Muscle of arm (tissue), 12 donors: ENCODE data around the gene ZP2. TPM values are rescaled to one million over a fixed set of nuclear protein-coding genes. Genes with fewer than 3 reads are reported as not detected.

Experiments
- DNase-seq: peaks from one replicate; pipeline ENCODE4 v3.0.0-alpha.2; 2013
- polyA plus RNA-seq, 12 donors: library from polyadenylated mRNA; unstranded; fragments of 120-200 nt; gene quantifications; one replicate each; pipeline ENCODE4 v1.2.1, GENCODE V29; 2013; ENCODE audit not compliant: insufficient read length in 12 of 12

Gene ZP2
- polyA plus RNA-seq, 12 donors, result 0.08 to 0.75 (median 0.27) TPM; not detected in 3

GRCh38 chr16:21150375-21151001 is 60.9 kb downstream of the ZP2 start, which contains the start of gene DNAH3:
TSS of gene DNAH3 (minus strand) at chr16:21150846. CDS start at chr16:21150319, 527 bp downstream.
- DNase-seq, result no peak

Other genes starting within 250 kb of the ZP2 start
- gene DNAH3, start 60.7 kb downstream of the ZP2 start, polyA plus RNA-seq, result under 1 TPM in 10 of 12 donors, not detected in 2; 0.08 to 0.97 (median 0.41) TPM
- gene LDAF1, start 52.9 kb downstream of the ZP2 start, polyA plus RNA-seq, result 100 to 1,000 TPM in 1 of 12 donors, 10 to 100 TPM in 11; 17.1 to 511 (median 32.7) TPM
- gene ANKS4B, start 22.1 kb upstream of the ZP2 start, polyA plus RNA-seq, result 1 to 10 TPM in 1 of 12 donors, under 1 TPM in 4, not detected in 7; 0.04 to 4.7 (median 0.04) TPM
- 1 to 10 TPM in 2 of 12 donors, under 1 TPM in 6, not detected in 4; 0.12 to 2.1 (median 0.49) TPM for gene CRYM, start 66.7 kb upstream of the ZP2 start, polyA plus RNA-seq